Measurements from ENCODE around the gene TMEM108. TPM values are rescaled to one million over a fixed set of nuclear protein-coding genes. Genes with fewer than 3 reads are reported as not detected.

Gene TMEM108
- total and polyA plus RNA-seq, 2 of the 4 experiments (the other 2 are of a cell fraction) = 0.18 to 2.2 TPM

DNA sequence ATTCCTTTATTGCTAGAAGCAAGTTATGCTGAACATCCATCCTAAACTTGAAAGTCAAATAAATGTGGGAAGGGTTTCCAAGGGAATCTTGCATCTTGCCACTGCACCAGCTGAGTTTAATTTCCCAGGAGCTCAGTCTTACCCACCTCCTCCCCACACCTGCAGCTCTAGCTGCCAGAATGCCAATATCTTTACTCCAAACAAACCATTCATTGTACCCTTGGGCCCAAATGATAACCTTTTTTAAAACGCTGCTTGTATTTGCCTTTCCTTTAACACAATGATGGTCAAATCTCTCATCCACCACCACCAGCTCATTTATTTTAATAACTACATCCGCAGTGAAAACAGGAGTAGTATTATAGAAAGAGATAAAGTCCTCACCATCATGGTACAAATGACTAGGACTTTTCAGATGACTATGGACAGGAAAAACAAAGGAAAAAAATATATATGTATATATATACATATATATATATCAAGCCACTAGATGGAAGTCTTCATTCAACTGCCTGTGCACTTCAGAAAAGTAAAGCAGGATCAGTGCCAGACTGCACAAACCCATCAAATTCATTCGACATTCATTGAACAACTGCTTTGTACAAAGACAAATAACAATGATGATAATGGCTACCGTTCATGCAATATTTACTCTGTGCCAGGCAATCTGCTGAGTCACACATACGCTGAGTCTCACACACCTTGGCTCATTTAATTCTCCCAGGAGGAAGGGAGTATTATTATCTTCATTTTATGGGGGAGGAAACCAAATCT is 405.6 kb downstream of the TMEM108 start:
- in situ Hi-C loops (cut with MboI; ENCODE audit: low sequenced_read_pairs) (no loop called here), intact Hi-C loops (cut with micrococcal nuclease) (loop anchor here (10.0 kb wide), 1 partner anchor 471 kb away; no protein-coding TSS in a partner anchor), dilution Hi-C loops (cut with HindIII; ENCODE audit: low sequenced_read_pairs, unreplicated experiment) (no loop called here)
- no peak overlapping the region for H4K91ac ChIP-seq (ENCODE audit: insufficient read depth, low read depth, low read length)
- TF ChIP-seq NFE2L2 (IDR thresholded peaks at IDR 0.05; ENCODE audit: low read depth, low read length) (peak; percentile 82), RFX5 (IDR thresholded peaks at IDR 0.05; ENCODE audit: low read depth, low read length) (no peak), RAD21 (IDR thresholded peaks at IDR 0.05; ENCODE audit: low read length) (0 out of 2 replicates have a peak, but pooled peaks have one; percentile 17), SMC3 (IDR thresholded peaks at IDR 0.05; ENCODE audit: low read depth, low read length) (no peak), RCOR1 (IDR thresholded peaks at IDR 0.05; ENCODE audit: insufficient replicate concordance, low read length) (no peak), MAFK (IDR thresholded peaks at IDR 0.05; ENCODE audit: low read depth, low read length) (peak; percentile 47; the same call in 1 of the 2 replicates), BHLHE40 (IDR thresholded peaks at IDR 0.05; ENCODE audit: low read depth, low read length) (no peak), CEBPB (IDR thresholded peaks at IDR 0.05; ENCODE audit: low read depth, low read length) (no peak), POLR2A (IDR thresholded peaks at IDR 0.05; ENCODE audit: low read depth, low read length) (no peak)
- TF ChIP-seq, protein P1, sequence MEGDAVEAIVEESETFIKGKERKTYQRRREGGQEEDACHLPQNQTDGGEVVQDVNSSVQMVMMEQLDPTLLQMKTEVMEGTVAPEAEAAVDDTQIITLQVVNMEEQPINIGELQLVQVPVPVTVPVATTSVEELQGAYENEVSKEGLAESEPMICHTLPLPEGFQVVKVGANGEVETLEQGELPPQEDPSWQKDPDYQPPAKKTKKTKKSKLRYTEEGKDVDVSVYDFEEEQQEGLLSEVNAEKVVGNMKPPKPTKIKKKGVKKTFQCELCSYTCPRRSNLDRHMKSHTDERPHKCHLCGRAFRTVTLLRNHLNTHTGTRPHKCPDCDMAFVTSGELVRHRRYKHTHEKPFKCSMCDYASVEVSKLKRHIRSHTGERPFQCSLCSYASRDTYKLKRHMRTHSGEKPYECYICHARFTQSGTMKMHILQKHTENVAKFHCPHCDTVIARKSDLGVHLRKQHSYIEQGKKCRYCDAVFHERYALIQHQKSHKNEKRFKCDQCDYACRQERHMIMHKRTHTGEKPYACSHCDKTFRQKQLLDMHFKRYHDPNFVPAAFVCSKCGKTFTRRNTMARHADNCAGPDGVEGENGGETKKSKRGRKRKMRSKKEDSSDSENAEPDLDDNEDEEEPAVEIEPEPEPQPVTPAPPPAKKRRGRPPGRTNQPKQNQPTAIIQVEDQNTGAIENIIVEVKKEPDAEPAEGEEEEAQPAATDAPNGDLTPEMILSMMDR (conservative IDR thresholded peaks at IDR 0.05; ENCODE audit: low read depth, low read length) = peak; percentile 24; the same call in 1 of the 2 replicates
- no peak overlapping the region for H3K56ac ChIP-seq (ENCODE audit: extremely low read depth, insufficient read depth, low read length)
- no peak overlapping the region for H3K4ac ChIP-seq (ENCODE audit: low read depth, low read length)
- no peak overlapping the region for H3K27ac ChIP-seq (ENCODE audit: insufficient read depth, low read length)
- H4K20me1 ChIP-seq (ENCODE audit: insufficient read depth, low read length) = no peaks in the 10 kb centered on the region
- H3K79me1 ChIP-seq (ENCODE audit: low read depth in 1 of 2, low read length in 2 of 2) = no peaks in the 10 kb centered on the region
- H2BK120ac ChIP-seq (ENCODE audit: low read depth, low read length) = no peak overlapping the region
- no peaks in the 10 kb centered on the region for H3K9me3 ChIP-seq (ENCODE audit: control insufficient read depth, insufficient read depth, low read length)
- peaks cover 3% of the 10 kb centered on the region; the same call in 1 of the 2 replicates for H3K9me1 ChIP-seq (ENCODE audit: insufficient read depth, low read length)
- no peak overlapping the region for H2BK5ac ChIP-seq (ENCODE audit: low read depth, low read length, poor library complexity, severe bottlenecking)
- no TSS peak for BruUV-seq (replicated peaks)
- H4K5ac ChIP-seq (ENCODE audit: low read depth, low read length) = no peak overlapping the region
- no peaks in the 10 kb centered on the region for H3K4me1 ChIP-seq (ENCODE audit: control insufficient read depth, insufficient read depth, low read length)
- H2BK20ac ChIP-seq (ENCODE audit: low read depth, low read length) = no peak overlapping the region
- no peak overlapping the region for H3K14ac ChIP-seq (replicated peaks; ENCODE audit: low read depth, low read length)
- no CpG with 5 or more reads among the region's 5 CpGs for WGBS, 2 experiments (ENCODE audit: extremely low coverage in 2 of 2, insufficient read length in 1 of 2)
- no peak overlapping the region for H3K4me3 ChIP-seq (ENCODE audit: insufficient read depth, low read depth, low read length)
- H3K4me2 ChIP-seq (ENCODE audit: low read depth, low read length) = no peak overlapping the region
- H2AK5ac ChIP-seq (ENCODE audit: low read depth, low read length) = no peak overlapping the region
- POLR2A ChIA-PET (ENCODE audit: unreplicated experiment) = no interaction called here
- H3K9ac ChIP-seq (ENCODE audit: low read depth, low read length) = no peak overlapping the region
- DNase-seq (peak; percentile 24), ATAC-seq (ENCODE audit: low read depth) (peak; percentile 24)
- peaks cover 4% of the 10 kb centered on the region for H3K27me3 ChIP-seq (ENCODE audit: control insufficient read depth, insufficient read depth, low read length)
- H2AK9ac ChIP-seq (replicated peaks; ENCODE audit: low read depth, low read length, poor library complexity) = no peak overlapping the region
- H4K8ac ChIP-seq (ENCODE audit: low read depth in 2 of 2, low read length in 2 of 2) = no peak overlapping the region
- no peak overlapping the region for H3K23ac ChIP-seq (ENCODE audit: low read depth, low read length)
- CTCF ChIA-PET = interaction anchor here (0.7 kb wide), 2 partner anchors 51 to 774 kb away, joined by 3 read pairs; no protein-coding TSS in a partner anchor
- no peak overlapping the region for H3K18ac ChIP-seq (ENCODE audit: low read depth, low read length)
- H2BK15ac ChIP-seq (ENCODE audit: low read depth, low read length) = no peak overlapping the region
- no peaks in the 10 kb centered on the region for H3K36me3 ChIP-seq (ENCODE audit: control insufficient read depth, insufficient read depth, low read length)
- H2AFZ ChIP-seq (replicated peaks; ENCODE audit: low read length, poor library complexity) = no peak overlapping the region
